NB4 (cell line): ENCODE measurements around the gene EDEM3.

Experiments
- POLR2A ChIP-seq: IDR thresholded peaks from 2 replicates; pipeline ENCODE4 v1.6.1; 2011; ENCODE audit warnings: mild to moderate bottlenecking; ENCODE audit not compliant: insufficient read length; ENCODE audit errors: extremely low read depth
- TF ChIP-seq, protein P1 (sequence below): IDR thresholded peaks from one replicate; pipeline ENCODE4 v1.5.1; 2012; ENCODE audit warnings: low read depth, low read length

GRCh38 chr1:184669391-184669790, 85.3 kb downstream of the EDEM3 start:
- TF ChIP-seq, protein P1, sequence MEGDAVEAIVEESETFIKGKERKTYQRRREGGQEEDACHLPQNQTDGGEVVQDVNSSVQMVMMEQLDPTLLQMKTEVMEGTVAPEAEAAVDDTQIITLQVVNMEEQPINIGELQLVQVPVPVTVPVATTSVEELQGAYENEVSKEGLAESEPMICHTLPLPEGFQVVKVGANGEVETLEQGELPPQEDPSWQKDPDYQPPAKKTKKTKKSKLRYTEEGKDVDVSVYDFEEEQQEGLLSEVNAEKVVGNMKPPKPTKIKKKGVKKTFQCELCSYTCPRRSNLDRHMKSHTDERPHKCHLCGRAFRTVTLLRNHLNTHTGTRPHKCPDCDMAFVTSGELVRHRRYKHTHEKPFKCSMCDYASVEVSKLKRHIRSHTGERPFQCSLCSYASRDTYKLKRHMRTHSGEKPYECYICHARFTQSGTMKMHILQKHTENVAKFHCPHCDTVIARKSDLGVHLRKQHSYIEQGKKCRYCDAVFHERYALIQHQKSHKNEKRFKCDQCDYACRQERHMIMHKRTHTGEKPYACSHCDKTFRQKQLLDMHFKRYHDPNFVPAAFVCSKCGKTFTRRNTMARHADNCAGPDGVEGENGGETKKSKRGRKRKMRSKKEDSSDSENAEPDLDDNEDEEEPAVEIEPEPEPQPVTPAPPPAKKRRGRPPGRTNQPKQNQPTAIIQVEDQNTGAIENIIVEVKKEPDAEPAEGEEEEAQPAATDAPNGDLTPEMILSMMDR = no peak
- no peak for TF ChIP-seq POLR2A
